Smooth muscle cell of the brain vasculature (primary cell): ENCODE data around the gene SNCG.
"Not testable (repeated sequence)": the region's sequence is repeated elsewhere in the genome, so short reads cannot be mapped to it uniquely, and the experiment has no call there.

Source experiments
- DNase-seq: peaks from one replicate; pipeline ENCODE4 v3.0.0-alpha.2; 2012; ENCODE audit warnings: low read depth, low spot score

The SNCG gene

DNA sequence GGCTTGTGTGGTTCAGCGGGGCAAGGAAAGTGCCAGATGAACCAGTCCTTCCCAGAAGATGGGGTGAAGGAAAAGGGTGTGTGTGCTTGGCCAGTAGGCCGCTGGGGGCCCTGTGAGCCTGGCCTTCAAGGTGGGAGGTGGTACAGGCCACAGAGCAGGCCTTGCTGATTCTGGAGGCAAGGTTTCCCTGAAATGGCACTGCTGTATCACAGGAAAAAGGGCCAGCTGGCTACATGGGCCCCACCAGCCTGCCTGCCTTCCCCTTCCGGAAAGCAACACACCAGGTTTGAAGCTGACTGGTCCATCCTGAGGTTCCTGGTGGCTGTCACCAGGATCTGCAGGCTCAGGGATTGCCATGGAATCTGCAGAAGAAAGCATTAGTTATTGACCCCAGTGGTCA is 13.5 kb upstream of the SNCG start:
- DNase-seq, result no peak

- no peak for DNase-seq
Observed at GRCh38 chr10:86945361-86946212, 12.8 kb upstream of the SNCG start.

GRCh38 chr10:86946213-86947155 is 11.9 kb upstream of the SNCG start:
- DNase-seq, result no peak

- DNase-seq, result not testable (repeated sequence)
Observed at GRCh38 chr10:86947806-86948205, 10.6 kb upstream of the SNCG start.

- DNase-seq, result no peak
Observed at GRCh38 chr10:86950349-86950748, 8.1 kb upstream of the SNCG start.

GRCh38 chr10:86951184-86951761 is 7.1 kb upstream of the SNCG start:
- no peak for DNase-seq

GRCh38 chr10:86952106-86952505 is 6.3 kb upstream of the SNCG start:
- DNase-seq, result no peak

GRCh38 chr10:86952697-86953096 is 5.7 kb upstream of the SNCG start:
- not testable (repeated sequence) for DNase-seq

GRCh38 chr10:86953747-86954680 is 4.4 kb upstream of the SNCG start:
- no peak for DNase-seq

DNA sequence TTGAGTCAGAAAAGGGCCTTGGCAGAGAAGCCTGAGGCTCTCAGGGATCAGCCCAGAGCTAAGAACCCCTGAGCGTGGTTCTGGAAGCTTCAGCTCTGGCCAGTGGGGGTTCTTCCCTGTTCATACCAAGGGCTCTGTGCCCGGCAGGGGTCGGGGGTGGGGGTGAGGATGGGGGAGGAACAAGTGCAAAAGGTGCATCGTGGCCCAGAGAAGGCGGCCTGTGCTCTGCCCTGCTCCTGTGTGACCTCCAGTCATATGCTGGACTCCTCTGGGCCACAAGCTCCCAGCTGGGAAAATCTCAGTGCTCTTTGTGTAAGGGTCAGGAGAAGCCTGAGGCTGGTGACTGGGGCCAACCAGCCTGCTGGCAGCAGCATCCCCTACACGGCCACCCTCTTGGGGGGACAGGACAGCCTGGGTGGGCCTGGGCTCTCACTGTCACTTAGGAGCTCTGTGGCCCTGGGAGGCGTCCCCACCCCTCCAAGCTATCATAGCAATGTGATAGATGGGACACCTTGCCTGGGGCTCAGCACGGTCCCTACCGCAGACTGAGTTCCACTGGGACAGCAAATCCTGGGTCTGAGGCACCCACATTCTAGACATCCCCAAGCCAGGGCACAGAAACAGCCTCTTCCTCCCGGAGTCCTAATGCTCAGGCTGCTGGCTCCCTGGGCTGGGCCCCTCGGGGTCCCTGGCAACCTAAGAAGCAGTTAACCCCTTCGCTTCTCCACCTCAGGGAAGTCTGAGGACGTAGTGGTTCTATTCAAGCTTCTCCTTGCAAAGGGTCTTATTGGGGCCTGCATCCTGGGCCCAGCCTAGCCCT is 3.5 kb upstream of the SNCG start:
- no peak for DNase-seq

DNA sequence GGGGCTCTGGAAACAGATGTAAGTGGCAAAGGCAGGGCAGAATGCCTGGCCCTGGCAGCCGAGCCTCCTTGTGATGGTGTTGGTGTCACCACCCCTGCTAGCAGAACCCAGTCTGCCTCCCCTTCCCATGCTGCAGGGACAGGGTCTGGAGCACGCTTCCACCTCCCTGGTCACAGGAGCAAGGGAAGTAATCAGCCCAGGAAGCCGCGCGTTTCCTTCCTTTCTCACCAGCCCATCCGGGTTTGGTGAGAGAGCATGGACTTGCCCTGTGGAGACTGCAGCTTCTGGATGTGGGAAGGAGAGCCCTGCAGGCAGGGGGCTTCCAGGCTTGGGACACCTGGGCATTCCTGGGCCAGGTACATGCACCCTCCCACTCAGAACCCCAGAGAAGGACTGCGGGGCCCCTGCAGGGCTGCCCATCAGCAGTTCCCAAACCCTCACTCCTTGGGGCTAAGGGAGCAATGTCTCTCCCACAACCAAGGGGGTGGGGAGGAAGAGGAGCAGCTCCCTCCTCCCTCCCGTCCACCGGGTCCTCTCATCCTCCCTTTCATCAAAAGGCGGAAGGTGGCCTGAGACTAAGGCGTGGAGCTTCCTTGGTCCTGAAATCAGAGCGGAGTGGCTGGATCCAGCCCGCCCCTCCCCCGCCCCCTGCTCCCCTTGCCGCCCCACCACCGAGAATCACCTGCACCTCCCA is 2.8 kb upstream of the SNCG start:
- no peak for DNase-seq

DNA sequence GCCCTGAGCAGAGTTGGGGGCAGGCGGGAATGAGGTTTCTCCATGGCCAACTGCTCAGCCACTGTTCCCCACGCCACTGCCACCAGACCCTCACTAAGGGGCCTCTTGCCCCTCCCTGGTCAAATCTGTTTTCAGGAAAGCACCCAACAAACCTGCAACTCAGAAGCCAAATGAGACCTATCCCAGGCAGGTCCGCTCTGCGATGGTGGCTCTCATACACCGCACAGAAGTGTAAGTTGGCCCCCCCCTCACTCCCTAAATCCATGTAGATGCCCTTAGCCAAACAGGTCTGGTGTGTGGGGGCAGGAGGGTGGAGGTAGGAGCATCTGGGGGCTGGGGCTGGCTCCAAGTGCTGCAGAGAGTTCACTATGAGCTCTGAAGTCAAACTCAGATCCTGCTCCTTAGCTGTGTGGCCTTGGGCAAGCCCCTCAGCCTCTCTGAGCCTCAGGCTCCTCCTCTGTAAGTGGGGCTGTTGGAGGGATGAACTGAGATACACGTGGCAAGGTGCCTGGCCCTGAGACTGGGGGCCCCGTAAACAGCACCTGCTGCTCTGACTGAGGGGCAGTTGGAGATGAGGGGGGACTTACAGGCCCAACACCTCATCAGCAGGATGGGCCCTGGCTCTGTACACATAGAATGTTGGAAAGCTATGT is 2.1 kb upstream of the SNCG start:
- no peak for DNase-seq

- no peak for DNase-seq
Observed at GRCh38 chr10:86956848-86957448, 1.5 kb upstream of the SNCG start.

DNA sequence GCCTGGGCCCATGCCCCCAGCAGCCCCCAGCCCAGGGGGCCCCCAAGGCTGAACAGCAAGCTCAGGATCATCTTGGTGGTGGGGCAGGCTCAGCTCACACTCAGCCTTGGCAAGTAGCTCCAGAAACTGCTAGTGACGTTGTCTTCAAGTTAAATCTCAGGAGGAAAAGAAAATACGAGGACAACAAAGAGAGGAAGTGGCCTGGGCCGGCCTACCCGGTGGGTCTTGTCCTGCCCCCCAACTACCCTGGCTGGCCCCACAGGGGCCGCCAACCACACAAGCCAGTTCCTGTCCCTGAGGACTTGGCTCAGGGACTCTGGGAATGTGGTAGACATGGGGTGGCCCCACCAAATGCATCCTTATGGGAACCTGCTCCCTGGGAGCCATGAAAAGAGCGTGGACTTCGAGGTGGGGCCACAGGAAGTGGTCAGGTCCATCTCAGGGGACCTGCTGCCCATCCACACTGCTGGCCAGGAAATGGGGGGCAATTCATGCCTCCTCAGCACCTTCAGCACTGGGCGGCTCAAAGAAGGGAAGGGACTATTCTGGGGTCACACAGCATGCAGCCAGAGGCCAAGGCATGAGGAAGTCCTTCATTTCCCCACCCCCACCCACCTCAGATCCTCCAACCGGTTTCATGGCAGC is 806 bp upstream of the SNCG start, which contains the start of gene MMRN2:
Gene MMRN2, minus strand, starts transcription at position 145 of the 645 bp plus-strand sequence. Its CDS starts 74 bp downstream, at position 71.
- DNase-seq, result no peak

DNA sequence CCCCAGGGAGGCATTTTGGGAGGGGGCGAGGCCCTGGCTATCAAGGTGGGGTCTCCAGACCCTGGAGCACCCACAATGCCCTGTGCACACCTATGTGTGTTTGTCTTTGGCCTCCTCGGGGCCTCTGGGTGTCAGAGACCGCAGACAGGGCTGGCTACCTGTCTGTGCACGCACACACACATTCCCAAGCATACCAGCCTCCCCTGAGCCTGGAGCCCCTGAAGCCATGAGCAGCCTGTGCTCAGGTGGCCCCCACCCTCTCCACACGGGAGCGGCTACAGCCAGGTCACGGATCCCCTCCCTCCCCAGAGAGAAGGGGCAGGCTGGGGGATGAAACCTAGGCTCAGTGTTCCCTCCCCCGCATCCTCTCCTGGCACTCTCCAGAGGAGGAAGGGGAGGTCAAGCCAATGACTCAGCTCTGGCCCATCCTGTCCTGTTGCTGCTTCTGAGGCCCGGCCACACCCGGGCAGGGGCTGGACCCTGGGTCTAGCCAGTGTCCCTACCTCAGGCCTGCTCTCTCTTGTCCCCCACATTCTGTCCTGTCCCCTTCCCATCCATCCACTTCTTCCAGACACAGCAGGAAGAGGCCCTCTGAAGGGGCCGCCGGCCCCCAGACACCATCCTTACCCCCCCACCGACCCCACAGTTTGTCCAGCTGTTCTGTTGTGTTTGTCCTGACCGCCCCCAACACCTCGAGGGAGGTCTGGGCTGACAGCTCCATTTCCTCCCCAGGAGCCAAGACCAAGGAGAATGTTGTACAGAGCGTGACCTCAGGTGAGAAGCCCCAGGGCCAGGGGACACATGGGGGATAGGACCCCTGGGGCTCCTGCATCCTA is 720 bp downstream of the SNCG start:
- no peak for DNase-seq

GRCh38 chr10:86959737-86960002 is 1.3 kb downstream of the SNCG start:
- DNase-seq, result no peak
